ENCODE data around the gene SH2D4B.

The SH2D4B gene

GRCh38 chr10:80619036-80619435 is 81.3 kb downstream of the SH2D4B start:
- H3K4me3 ChIP-seq (ENCODE audit: low read length), result no peak overlapping the region
- no peak for TF ChIP-seq CTCF (conservative IDR thresholded peaks at IDR 0.05; ENCODE audit: low read depth, low read length)
- DNase-seq (ENCODE audit: low read depth), result no peak

- H3K4me3 ChIP-seq (ENCODE audit: low read length), result no peak overlapping the region
- no peak for DNase-seq (ENCODE audit: low read depth)
- no peak for TF ChIP-seq CTCF (conservative IDR thresholded peaks at IDR 0.05; ENCODE audit: low read depth, low read length)
These were observed 84.5 kb downstream of the SH2D4B start for GRCh38 chr10:80622153-80622552.

- no peak for DNase-seq (ENCODE audit: low read depth)
- H3K4me3 ChIP-seq (ENCODE audit: low read length), result no peak overlapping the region
- TF ChIP-seq CTCF (conservative IDR thresholded peaks at IDR 0.05; ENCODE audit: low read depth, low read length), result no peak
These were observed 92.6 kb downstream of the SH2D4B start for GRCh38 chr10:80630324-80630723.

GRCh38 chr10:80632742-80633141 is 95.0 kb downstream of the SH2D4B start:
- H3K4me3 ChIP-seq (ENCODE audit: low read length), result no peak overlapping the region
- no peak for DNase-seq (ENCODE audit: low read depth)
- no peak for TF ChIP-seq CTCF (conservative IDR thresholded peaks at IDR 0.05; ENCODE audit: low read depth, low read length)

- TF ChIP-seq CTCF (conservative IDR thresholded peaks at IDR 0.05; ENCODE audit: low read depth, low read length), result no peak
- DNase-seq (ENCODE audit: low read depth), result no peak
- H3K4me3 ChIP-seq (ENCODE audit: low read length), result no peak overlapping the region
These were observed 95.7 kb downstream of the SH2D4B start for GRCh38 chr10:80633383-80633860.

GRCh38 chr10:80633910-80634309 is 96.2 kb downstream of the SH2D4B start:
- no peak for DNase-seq (ENCODE audit: low read depth)
- H3K4me3 ChIP-seq (ENCODE audit: low read length), result no peak overlapping the region
- no peak for TF ChIP-seq CTCF (conservative IDR thresholded peaks at IDR 0.05; ENCODE audit: low read depth, low read length)

GRCh38 chr10:80642661-80643060 is 105.0 kb downstream of the SH2D4B start:
- no peak for TF ChIP-seq CTCF (conservative IDR thresholded peaks at IDR 0.05; ENCODE audit: low read depth, low read length)
- no peak for DNase-seq (ENCODE audit: low read depth)
- no peak overlapping the region for H3K4me3 ChIP-seq (ENCODE audit: low read length)
